WTC11 (cell line): ENCODE results near the gene HBD. TPM values are rescaled to one million over a fixed set of nuclear protein-coding genes. Genes with fewer than 3 reads are reported as not detected.

Experiments
- ATAC-seq: fragments of 200-7000 bp; cut with Tn5 transposase; 2 replicates; pipeline ENCODE4 v1.10.0; 2021; ENCODE audit warnings: mild to moderate bottlenecking, moderate library complexity
- CTCF ChIA-PET: fragments of 300-600 bp; sonication (Branson Sonifier 250); formaldehyde crosslinking; loops from one replicate; lab custom pipeline; 2021; ENCODE audit warnings: antibody characterized with exemption; lab: Charles Lee
- POLR2A ChIA-PET: fragments of 350-600 bp; sonication (Branson Sonifier 250); formaldehyde crosslinking; loops from one replicate; lab custom pipeline; 2021; ENCODE audit warnings: antibody characterized with exemption; lab: Charles Lee
- DNase-seq: peaks from one replicate; pipeline ENCODE4 v3.0.0; 2021; ENCODE audit warnings: low spot score
- H3K27ac Mint-ChIP-seq: 2 replicates; pipeline ENCODE4 v1.8.0; 2021; ENCODE audit warnings: mixed read lengths
- H3K27me3 Mint-ChIP-seq: 2 replicates; pipeline ENCODE4 v1.8.0; 2021; ENCODE audit warnings: low read depth, mild to moderate bottlenecking, moderate library complexity, mixed read lengths
- H3K36me3 Mint-ChIP-seq: 2 replicates; pipeline ENCODE4 v1.8.0; 2021; ENCODE audit warnings: mixed read lengths
- H3K4me1 Mint-ChIP-seq: 2 replicates; pipeline ENCODE4 v1.8.0; 2022; ENCODE audit warnings: mixed read lengths
- H3K4me3 Mint-ChIP-seq: 2 replicates; pipeline ENCODE4 v1.8.0; 2021; ENCODE audit warnings: mild to moderate bottlenecking, moderate library complexity, mixed read lengths
- H3K9me3 Mint-ChIP-seq: 2 replicates; pipeline ENCODE4 v1.8.0; 2021; ENCODE audit warnings: mixed read lengths
- ATF1 ChIP-seq: sonication (generic); formaldehyde crosslinking; IDR thresholded peaks from 2 replicates; pipeline ENCODE4 v1.8.1; 2023; ENCODE audit warnings: mild to moderate bottlenecking, moderate library complexity, missing genetic modification reagents
- CBFB ChIP-seq: sonication (generic); formaldehyde crosslinking; IDR thresholded peaks from 2 replicates; pipeline ENCODE4 v1.8.1; 2022; ENCODE audit warnings: mild to moderate bottlenecking, low read depth, missing genetic modification reagents
- CTCF ChIP-seq: fragments of 200-600 bp; IDR thresholded peaks from 2 replicates; pipeline ENCODE4 v1.8.0; 2022; ENCODE audit warnings: antibody characterized with exemption
- E2F1 ChIP-seq: sonication (generic); formaldehyde crosslinking; IDR thresholded peaks from 2 replicates; pipeline ENCODE4 v1.8.0; 2022; ENCODE audit warnings: mild to moderate bottlenecking, missing genetic modification reagents
- FOXK1 ChIP-seq: sonication (generic); formaldehyde crosslinking; IDR thresholded peaks from 2 replicates; pipeline ENCODE4 v1.8.0; 2022; ENCODE audit warnings: mild to moderate bottlenecking, moderate library complexity, missing genetic modification reagents
- GABPB1 ChIP-seq: sonication (generic); formaldehyde crosslinking; IDR thresholded peaks from 2 replicates; pipeline ENCODE4 v1.8.1; 2023; ENCODE audit warnings: mild to moderate bottlenecking, missing genetic modification reagents
- GTF2I ChIP-seq: fragments of 250-450 bp; sonication (Bioruptor Pico); conservative IDR thresholded peaks from 2 replicates; pipeline ENCODE4 v1.4.0; 2021; ENCODE audit warnings: mild to moderate bottlenecking
- IRF1 ChIP-seq: sonication (generic); formaldehyde crosslinking; IDR thresholded peaks from 2 replicates; pipeline ENCODE4 v1.8.0; 2023; ENCODE audit warnings: missing genetic modification reagents
- JAZF1 ChIP-seq: fragments of 250-450 bp; sonication (Bioruptor Pico); IDR thresholded peaks from 2 replicates; pipeline ENCODE4 v1.9.0; 2021; ENCODE audit warnings: moderate library complexity, mild to moderate bottlenecking, inconsistent platforms
- MXD4 ChIP-seq: fragments of 250-450 bp; sonication (Bioruptor Pico); IDR thresholded peaks from 2 replicates; pipeline ENCODE4 v1.8.0; 2021; ENCODE audit warnings: mild to moderate bottlenecking, moderate library complexity, borderline replicate concordance
- NR1H2 ChIP-seq: sonication (generic); formaldehyde crosslinking; IDR thresholded peaks from 2 replicates; pipeline ENCODE4 v1.9.0; 2021; ENCODE audit warnings: mild to moderate bottlenecking, moderate library complexity, missing genetic modification reagents
- NR2C2 ChIP-seq: sonication (generic); formaldehyde crosslinking; IDR thresholded peaks from 2 replicates; pipeline ENCODE4 v1.8.0; 2022; ENCODE audit warnings: mild to moderate bottlenecking, missing genetic modification reagents
- OVOL2 ChIP-seq: fragments of 250-450 bp; sonication (Bioruptor Pico); IDR thresholded peaks from 2 replicates; pipeline ENCODE4 v1.9.0; 2021; ENCODE audit warnings: mild to moderate bottlenecking, borderline replicate concordance
- RORB ChIP-seq: fragments of 250-450 bp; sonication (Bioruptor Pico); IDR thresholded peaks from 2 replicates; pipeline ENCODE4 v1.9.0; 2021; ENCODE audit warnings: mild to moderate bottlenecking
- TEAD1 ChIP-seq: sonication (generic); formaldehyde crosslinking; IDR thresholded peaks from 2 replicates; pipeline ENCODE4 v1.8.0; 2022; ENCODE audit warnings: mild to moderate bottlenecking, missing genetic modification reagents
- TP53 ChIP-seq: sonication (generic); formaldehyde crosslinking; IDR thresholded peaks from 2 replicates; pipeline ENCODE4 v1.8.1; 2023; ENCODE audit warnings: mild to moderate bottlenecking, missing genetic modification reagents
- ZNF121 ChIP-seq: sonication (generic); formaldehyde crosslinking; IDR thresholded peaks from 2 replicates; pipeline ENCODE4 v1.8.0; 2023; ENCODE audit warnings: missing genetic modification reagents
- ZNF232 ChIP-seq: sonication (generic); formaldehyde crosslinking; IDR thresholded peaks from 2 replicates; pipeline ENCODE4 v1.8.0; 2022; ENCODE audit warnings: mild to moderate bottlenecking, missing genetic modification reagents
- ZNF263 ChIP-seq: sonication (generic); formaldehyde crosslinking; IDR thresholded peaks from 2 replicates; pipeline ENCODE4 v1.8.1; 2022; ENCODE audit warnings: low read depth, mild to moderate bottlenecking, moderate library complexity, missing genetic modification reagents
- ZNF423 ChIP-seq: fragments of 250-450 bp; sonication (Bioruptor Pico); IDR thresholded peaks from 2 replicates; pipeline ENCODE4 v2.1.2; 2022; ENCODE audit warnings: mild to moderate bottlenecking, moderate library complexity
- total RNA-seq: library from RNA; stranded (reverse); gene quantifications from 3 replicates; pipeline ENCODE4 v1.2.3, GENCODE V29; 2021
- TF ChIP-seq, protein P1 (sequence below): fragments of 250-450 bp; sonication (Bioruptor Pico); conservative IDR thresholded peaks from 2 replicates; pipeline ENCODE4 v1.9.0; 2021; ENCODE audit warnings: mild to moderate bottlenecking
- TF ChIP-seq, protein P2 (sequence below): sonication (generic); formaldehyde crosslinking; IDR thresholded peaks from 2 replicates; pipeline ENCODE4 v1.8.0; 2022; ENCODE audit warnings: mild to moderate bottlenecking, missing genetic modification reagents
- TF ChIP-seq, protein P3 (sequence below): sonication (generic); formaldehyde crosslinking; conservative IDR thresholded peaks from 2 replicates; pipeline ENCODE4 v1.8.1; 2022; ENCODE audit warnings: mild to moderate bottlenecking, missing genetic modification reagents
- TF ChIP-seq, protein P4 (sequence below): sonication (generic); formaldehyde crosslinking; IDR thresholded peaks from 2 replicates; pipeline ENCODE4 v1.8.1; 2023; ENCODE audit warnings: mild to moderate bottlenecking, missing genetic modification reagents, moderate library complexity
- TF ChIP-seq, protein P5 (sequence below): sonication (generic); formaldehyde crosslinking; IDR thresholded peaks from 2 replicates; pipeline ENCODE4 v1.8.1; 2023; ENCODE audit warnings: mild to moderate bottlenecking, missing genetic modification reagents, moderate library complexity

Gene HBD
- total RNA-seq, 1 experiment from 2014 or later = not detected

GRCh38 chr11:5238486-5238885 lies 4.2 kb upstream of the HBD start:
- TF ChIP-seq TP53 (CRISPR knock-in tag) (no peak), ZNF263 (CRISPR knock-in tag) (no peak), ZNF121 (no peak), CTCF (no peak), OVOL2 (CRISPR knock-in tag) (no peak), GABPB1 (CRISPR knock-in tag) (no peak), GTF2I (no peak), JAZF1 (no peak), ZNF232 (CRISPR knock-in tag) (no peak), ZNF423 (no peak), FOXK1 (CRISPR knock-in tag) (no peak), NR2C2 (CRISPR knock-in tag) (no peak), ATF1 (no peak), NR1H2 (CRISPR knock-in tag) (no peak)
- TF ChIP-seq, protein P1, sequence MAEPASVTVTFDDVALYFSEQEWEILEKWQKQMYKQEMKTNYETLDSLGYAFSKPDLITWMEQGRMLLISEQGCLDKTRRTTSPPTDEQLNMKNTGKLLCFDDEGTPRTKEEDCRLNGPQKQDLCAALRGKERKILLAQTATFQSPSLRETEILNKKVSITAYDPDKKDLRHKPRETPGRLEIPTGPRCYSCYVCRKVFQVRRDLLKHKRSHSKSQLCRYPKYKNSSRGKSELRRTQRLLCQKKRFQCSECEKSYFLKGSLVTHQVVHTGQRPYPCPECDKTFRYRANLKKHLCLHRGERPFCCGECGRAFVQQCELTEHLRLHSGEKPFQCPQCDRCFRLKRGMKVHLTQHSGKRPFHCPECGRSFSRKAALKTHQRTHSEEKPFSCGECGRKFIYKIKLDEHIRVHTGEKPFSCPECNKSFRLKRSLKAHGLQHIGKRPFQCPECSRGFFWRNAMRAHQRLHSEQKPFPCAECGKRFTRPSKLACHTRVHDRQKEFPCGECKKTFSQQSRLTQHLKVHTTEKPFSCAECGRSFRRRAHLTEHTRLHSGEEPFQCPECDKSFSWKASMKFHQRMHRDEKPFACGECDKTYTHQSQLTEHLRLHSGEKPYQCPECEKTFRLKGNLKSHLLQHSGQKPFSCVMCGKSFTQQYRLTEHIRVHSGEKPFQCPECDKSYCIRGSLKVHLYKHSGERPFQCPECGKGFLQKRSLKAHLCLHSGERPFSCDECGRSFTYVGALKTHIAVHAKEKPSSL (CRISPR knock-in tag) = no peak
- TF ChIP-seq, protein P2, sequence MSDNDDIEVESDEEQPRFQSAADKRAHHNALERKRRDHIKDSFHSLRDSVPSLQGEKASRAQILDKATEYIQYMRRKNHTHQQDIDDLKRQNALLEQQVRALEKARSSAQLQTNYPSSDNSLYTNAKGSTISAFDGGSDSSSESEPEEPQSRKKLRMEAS (CRISPR knock-in tag) = no peak
- TF ChIP-seq, all 79 proteins: peak for 0
- Mint-ChIP-seq H3K36me3 (no peaks in the 10 kb centered on the region), H3K27me3 (no peaks in the 10 kb centered on the region; the same call in 1 of the 2 replicates), H3K4me1 (no peaks in the 10 kb centered on the region), H3K9me3 (no peaks in the 10 kb centered on the region), H3K27ac (no peak overlapping the region), H3K4me3 (no peak overlapping the region)
- CTCF ChIA-PET = no interaction called here
- no peak for ATAC-seq
- POLR2A ChIA-PET = no interaction called here
- no peak for DNase-seq

- Mint-ChIP-seq H3K4me1 (no peaks in the 10 kb centered on the region), H3K4me3 (no peak overlapping the region), H3K9me3 (no peaks in the 10 kb centered on the region), H3K27me3 (no peaks in the 10 kb centered on the region; the same call in 1 of the 2 replicates), H3K27ac (no peak overlapping the region), H3K36me3 (no peaks in the 10 kb centered on the region)
- ChIA-PET POLR2A (no interaction called here), CTCF (no interaction called here)
- ATAC-seq = no peak
- TF ChIP-seq, protein P3, sequence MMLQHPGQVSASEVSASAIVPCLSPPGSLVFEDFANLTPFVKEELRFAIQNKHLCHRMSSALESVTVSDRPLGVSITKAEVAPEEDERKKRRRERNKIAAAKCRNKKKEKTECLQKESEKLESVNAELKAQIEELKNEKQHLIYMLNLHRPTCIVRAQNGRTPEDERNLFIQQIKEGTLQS (CRISPR knock-in tag) = no peak
- no peak for DNase-seq
Measured at GRCh38 chr11:5237420-5237819, 3.1 kb upstream of the HBD start.

DNA sequence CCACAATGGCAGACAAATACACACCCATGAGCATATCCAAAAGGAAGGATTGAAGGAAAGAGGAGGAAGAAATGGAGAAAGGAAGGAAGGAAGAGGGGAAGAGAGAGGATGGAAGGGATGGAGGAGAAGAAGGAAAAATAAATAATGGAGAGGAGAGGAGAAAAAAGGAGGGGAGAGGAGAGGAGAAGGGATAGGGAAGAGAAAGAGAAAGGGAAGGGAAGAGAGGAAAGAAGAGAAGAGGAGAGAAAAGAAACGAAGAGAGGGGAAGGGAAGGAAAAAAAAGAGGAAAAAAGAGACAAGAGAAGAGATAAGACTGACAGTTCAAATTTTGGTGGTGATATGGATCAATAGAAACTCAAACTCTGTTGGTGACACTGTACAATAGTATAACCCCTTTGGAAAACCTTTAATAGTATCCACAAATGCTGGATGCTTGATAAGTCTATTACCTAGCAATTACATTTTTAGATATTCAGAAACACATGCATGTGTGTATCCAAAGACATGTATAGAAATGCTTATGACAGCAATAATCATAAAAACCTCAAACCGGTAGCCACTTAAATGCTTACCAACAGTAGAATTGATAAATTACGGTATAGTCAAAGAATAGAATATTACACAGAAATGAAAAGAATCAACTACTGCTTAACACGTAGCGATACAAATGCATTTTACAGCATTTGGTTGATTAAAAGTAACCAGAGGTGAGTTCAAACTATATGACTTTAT lies 1.2 kb upstream of the HBD start:
- no peaks in the 10 kb centered on the region; the same call in 1 of the 2 replicates for H3K27me3 Mint-ChIP-seq
- TF ChIP-seq CBFB (CRISPR knock-in tag) = no peak
- TF ChIP-seq IRF1 (CRISPR knock-in tag) = no peak
- TF ChIP-seq, protein P4, sequence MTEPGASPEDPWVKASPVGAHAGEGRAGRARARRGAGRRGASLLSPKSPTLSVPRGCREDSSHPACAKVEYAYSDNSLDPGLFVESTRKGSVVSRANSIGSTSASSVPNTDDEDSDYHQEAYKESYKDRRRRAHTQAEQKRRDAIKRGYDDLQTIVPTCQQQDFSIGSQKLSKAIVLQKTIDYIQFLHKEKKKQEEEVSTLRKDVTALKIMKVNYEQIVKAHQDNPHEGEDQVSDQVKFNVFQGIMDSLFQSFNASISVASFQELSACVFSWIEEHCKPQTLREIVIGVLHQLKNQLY (CRISPR knock-in tag) = no peak
- TF ChIP-seq E2F1 (CRISPR knock-in tag) = no peak
- TF ChIP-seq GTF2I = no peak
- no peak for TF ChIP-seq MXD4 (CRISPR knock-in tag)
- TF ChIP-seq, protein P5, sequence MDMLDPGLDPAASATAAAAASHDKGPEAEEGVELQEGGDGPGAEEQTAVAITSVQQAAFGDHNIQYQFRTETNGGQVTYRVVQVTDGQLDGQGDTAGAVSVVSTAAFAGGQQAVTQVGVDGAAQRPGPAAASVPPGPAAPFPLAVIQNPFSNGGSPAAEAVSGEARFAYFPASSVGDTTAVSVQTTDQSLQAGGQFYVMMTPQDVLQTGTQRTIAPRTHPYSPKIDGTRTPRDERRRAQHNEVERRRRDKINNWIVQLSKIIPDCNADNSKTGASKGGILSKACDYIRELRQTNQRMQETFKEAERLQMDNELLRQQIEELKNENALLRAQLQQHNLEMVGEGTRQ (CRISPR knock-in tag) = no peak
- TF ChIP-seq TEAD1 = no peak
- no peak for TF ChIP-seq RORB (CRISPR knock-in tag)

More for the DNA sequence above, 1.2 kb upstream of the HBD start:
- H3K27ac Mint-ChIP-seq = no peak overlapping the region
- ATAC-seq = no peak
- CTCF ChIA-PET = no interaction called here
- H3K4me1 Mint-ChIP-seq = no peaks in the 10 kb centered on the region
- H3K36me3 Mint-ChIP-seq = no peaks in the 10 kb centered on the region
- no peak overlapping the region for H3K4me3 Mint-ChIP-seq
- H3K9me3 Mint-ChIP-seq = no peaks in the 10 kb centered on the region
- no peak for DNase-seq
- POLR2A ChIA-PET = no interaction called here
